ENCODE measurements around the gene P2RY11.

Gene P2RY11

GRCh38 chr19:10113964-10114650 lies 2.6 kb downstream of the P2RY11 start:
- DNase-seq, result no peak

- no peak for DNase-seq
Measured at GRCh38 chr19:10114651-10115391, 3.3 kb downstream of the P2RY11 start.

- no peak for DNase-seq
Measured at GRCh38 chr19:10115392-10116084, 4.0 kb downstream of the P2RY11 start.

GRCh38 chr19:10116085-10116865 lies 4.8 kb downstream of the P2RY11 start:
- no peak for DNase-seq

- DNase-seq, result no peak
Measured at GRCh38 chr19:10116866-10117616, 5.5 kb downstream of the P2RY11 start.

- DNase-seq, result no peak
Measured at GRCh38 chr19:10118960-10119359, 7.5 kb downstream of the P2RY11 start.

- DNase-seq, result no peak
Measured at GRCh38 chr19:10120538-10121189, 9.2 kb downstream of the P2RY11 start.

- no peak for DNase-seq
Measured at GRCh38 chr19:10122045-10122444, 10.6 kb downstream of the P2RY11 start.

GRCh38 chr19:10124429-10124828 lies 12.9 kb downstream of the P2RY11 start:
- no peak for DNase-seq

GRCh38 chr19:10126213-10126639 lies 14.7 kb downstream of the P2RY11 start:
- no peak for DNase-seq

- DNase-seq, result no peak
Measured at GRCh38 chr19:10132905-10133304, 21.4 kb downstream of the P2RY11 start.

- DNase-seq, result no peak
Measured at GRCh38 chr19:10133596-10133995, 22.1 kb downstream of the P2RY11 start.

- no peak for DNase-seq
Measured at GRCh38 chr19:10134040-10134439, 22.5 kb downstream of the P2RY11 start.

GRCh38 chr19:10135551-10136334 lies 24.2 kb downstream of the P2RY11 start:
- DNase-seq, result no peak

GRCh38 chr19:10136936-10137335 lies 25.4 kb downstream of the P2RY11 start:
- DNase-seq, result no peak

GRCh38 chr19:10137751-10138682 lies 26.5 kb downstream of the P2RY11 start:
- no peak for DNase-seq

GRCh38 chr19:10138879-10139795 lies 27.6 kb downstream of the P2RY11 start:
- DNase-seq, result no peak

- DNase-seq, result no peak
Measured at GRCh38 chr19:10139952-10140351, 28.5 kb downstream of the P2RY11 start.

GRCh38 chr19:10141479-10141878 lies 30.0 kb downstream of the P2RY11 start:
- no peak for DNase-seq
